ENCODE data around the gene ZAP70.

The ZAP70 gene

DNA sequence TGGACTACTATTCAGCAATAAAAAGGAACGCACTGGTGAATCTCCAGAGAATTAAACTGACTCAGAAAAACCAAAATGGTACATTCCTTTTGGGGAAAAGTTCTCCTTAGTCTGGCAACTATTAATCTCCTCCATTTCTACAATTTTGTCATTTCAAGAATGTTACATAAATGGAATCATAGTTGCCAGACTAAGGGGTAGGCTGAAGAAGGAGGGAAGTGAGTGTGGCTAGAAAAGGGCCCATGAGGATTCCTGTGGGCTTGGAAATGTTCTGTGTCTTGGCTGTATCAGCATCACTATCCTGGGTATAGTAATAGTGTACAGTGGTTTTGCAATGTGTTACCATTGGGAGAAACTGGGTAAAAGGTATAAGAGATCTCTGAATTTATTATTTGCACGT, 72.4 kb downstream of the ZAP70 start:
- no peak for DNase-seq (ENCODE audit: low read depth in 3 of 3)

DNA sequence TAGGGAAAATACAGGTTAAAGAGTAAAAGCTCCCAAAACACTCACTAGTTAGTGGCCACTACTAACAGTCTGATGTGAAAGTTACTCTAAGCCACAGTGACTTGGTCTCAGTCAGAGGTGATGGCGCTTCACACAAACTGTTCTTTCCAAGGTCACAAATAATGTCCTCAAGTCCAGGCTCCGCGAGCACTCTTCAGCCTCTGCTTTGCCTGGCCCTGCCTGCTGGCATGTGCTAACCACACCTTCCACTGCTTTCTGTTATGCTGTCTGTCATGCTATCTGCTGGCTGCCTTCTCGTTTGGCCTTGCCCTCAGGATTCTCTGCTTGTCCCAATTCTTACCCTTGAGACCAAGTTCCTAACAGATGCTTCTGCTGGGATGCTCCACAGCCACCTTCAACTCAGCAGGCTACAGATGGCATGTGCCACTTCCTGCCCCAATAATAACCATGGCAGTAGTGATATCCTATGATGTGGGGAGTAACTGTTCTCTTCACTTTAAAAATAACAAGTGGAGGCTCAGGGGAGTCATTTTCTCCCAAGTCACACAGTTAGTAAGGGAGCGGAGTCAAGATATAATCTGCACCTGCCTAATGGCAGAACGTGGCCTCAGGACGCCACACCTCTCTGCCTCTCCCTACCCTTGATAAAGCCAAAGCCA, 75.7 kb downstream of the ZAP70 start:
- DNase-seq (ENCODE audit: low read depth in 3 of 3) = no peak

Data from stimulated activated CD4-positive, alpha-beta T cell treated with anti-CD3 and anti-CD28 coated beads, TNF-alpha, amount 100 ng/mL, for 4 hours (primary cell).